Endothelial cell of umbilical vein (primary cell): ENCODE results near the gene GSE1. TPM values are rescaled to one million over a fixed set of nuclear protein-coding genes. Genes with fewer than 3 reads are reported as not detected.

ENCODE experiments used
- BruUV-seq: library from RNA; stranded (reverse); fragments of 400-500 nt; replicated peaks from 2 replicates; lab custom pipeline; 2021; lab: Mats Ljungman, UMichigan
- CTCF ChIA-PET: fragments of 300-600, 350-600 bp; sonication (Branson Sonifier 250); formaldehyde crosslinking; loops from one replicate; lab custom pipeline; 2021; ENCODE audit warnings: antibody characterized with exemption, inconsistent platforms; lab: Charles Lee
- POLR2A ChIA-PET: fragments of 300-600, 350-600 bp; sonication (Branson Sonifier 250); formaldehyde crosslinking; loops from one replicate; lab custom pipeline; 2021; ENCODE audit warnings: antibody characterized with exemption, inconsistent platforms; lab: Charles Lee
- DNase-seq: peaks from one replicate; pipeline ENCODE4 v3.0.0-alpha.2; 2011; ENCODE audit warnings: low read depth, low spot score
- FAIRE-seq: peaks from 2 replicates; lab custom pipeline; 2011; peaks lifted over from hg19 to GRCh38; lab: Jason Lieb, UNC
- H2AFZ ChIP-seq: 2 replicates; pipeline ENCODE4 v1.6.0; 2012; ENCODE audit warnings: low read depth, low read length, control low read depth, inconsistent platforms
- H3K27ac ChIP-seq: 2 replicates; pipeline ENCODE4 v1.5.1; 2011; ENCODE audit warnings: low read depth, mild to moderate bottlenecking, control low read depth, low read length, moderate library complexity; ENCODE audit not compliant: insufficient read depth
- H3K27me3 ChIP-seq, 2 experiments: 2 replicates each; pipeline versions ENCODE4 v1.6.0 to v1.6.1; 2011; ENCODE audit warnings: low read length in 2 of 2, mixed read lengths in 1 of 2; ENCODE audit not compliant: control insufficient read depth in 2 of 2, insufficient read depth in 2 of 2
- H3K36me3 ChIP-seq, 2 experiments: 2 replicates in 1 of 2; 3 replicates in 1 of 2; pipeline ENCODE4 v1.5.1; 2011; ENCODE audit warnings: low read length in 2 of 2, mild to moderate bottlenecking in 1 of 2, moderate library complexity in 1 of 2; ENCODE audit not compliant: control insufficient read depth in 2 of 2, insufficient read depth in 2 of 2; ENCODE audit errors: extremely low read depth in 1 of 2
- H3K4me1 ChIP-seq: 3 replicates; pipeline ENCODE4 v1.5.1; 2011; ENCODE audit warnings: mild to moderate bottlenecking, low read length; ENCODE audit not compliant: control insufficient read depth, insufficient read depth; ENCODE audit errors: extremely low read depth
- H3K4me2 ChIP-seq: 2 replicates; pipeline ENCODE4 v1.6.1; 2011; ENCODE audit warnings: low read length, control low read depth, mixed read lengths; ENCODE audit not compliant: insufficient read depth
- H3K4me3 ChIP-seq, 3 experiments: fragments of 200-600 bp in 1 of 3; sonication (generic), shearing (Covaris generic) in 1 of 3; replicated peaks in 1 of 3; 2 replicates each; pipeline ENCODE4 v1.5.1; 2011 to 2016; ENCODE audit warnings: control low read depth in 3 of 3, low read length in 3 of 3, mild to moderate bottlenecking in 2 of 3, inconsistent platforms in 1 of 3, low read depth in 1 of 3, moderate library complexity in 1 of 3; ENCODE audit not compliant: insufficient read depth in 1 of 3
- H3K79me2 ChIP-seq: 2 replicates; pipeline ENCODE4 v1.6.0; 2012; ENCODE audit warnings: low read length, inconsistent platforms; ENCODE audit not compliant: control insufficient read depth, insufficient read depth
- H3K9ac ChIP-seq: replicated peaks from 2 replicates; pipeline ENCODE3; 2011; ENCODE audit warnings: low read length, control low read depth; ENCODE audit not compliant: insufficient read depth; ENCODE audit errors: extremely low read depth
- H3K9me1 ChIP-seq: replicated peaks from 3 replicates; pipeline ENCODE4 v1.6.0; 2011; ENCODE audit warnings: mild to moderate bottlenecking, low read length; ENCODE audit not compliant: control insufficient read depth, insufficient read depth; ENCODE audit errors: extremely low read depth
- H3K9me3 ChIP-seq: replicated peaks from 2 replicates; pipeline ENCODE4 v1.5.1; 2012; ENCODE audit warnings: low read length, inconsistent platforms; ENCODE audit not compliant: control insufficient read depth, insufficient read depth
- H4K20me1 ChIP-seq: replicated peaks from 2 replicates; pipeline ENCODE3; 2011; ENCODE audit warnings: mild to moderate bottlenecking, low read length; ENCODE audit not compliant: control insufficient read depth, insufficient read depth; ENCODE audit errors: extremely low read depth
- CTCF ChIP-seq, 2 donors: IDR thresholded peaks; 1 replicate in 1 of 2; 2 replicates in 1 of 2; pipeline ENCODE4 v1.5.1; 2011; ENCODE audit warnings: low read length in 2 of 2, mild to moderate bottlenecking in 2 of 2, moderate library complexity in 2 of 2, control low read depth in 1 of 2, inconsistent platforms in 1 of 2, low read depth in 1 of 2; ENCODE audit not compliant: insufficient read depth in 1 of 2; ENCODE audit errors: extremely low read depth in 1 of 2
- EZH2 ChIP-seq: IDR thresholded peaks from 2 replicates; pipeline ENCODE4 v1.6.1; 2012; ENCODE audit warnings: borderline replicate concordance, low read depth, mild to moderate bottlenecking, moderate library complexity, low read length, inconsistent platforms; ENCODE audit not compliant: severe bottlenecking
- FOS ChIP-seq: IDR thresholded peaks from 2 replicates; pipeline ENCODE4 v1.6.1; 2011; ENCODE audit warnings: mild to moderate bottlenecking, low read length, moderate library complexity, borderline replicate concordance; ENCODE audit not compliant: insufficient read depth
- MYC ChIP-seq: IDR thresholded peaks from one replicate; pipeline ENCODE4 v1.6.1; 2011; ENCODE audit warnings: mild to moderate bottlenecking, low read depth, low read length
- POLR2A ChIP-seq: IDR thresholded peaks from 2 replicates; pipeline ENCODE4 v1.6.1; 2012; ENCODE audit warnings: low read depth, mild to moderate bottlenecking, control low read depth, low read length
- dilution Hi-C: fragments of 300-500 bp; cut with MboI; formaldehyde crosslinking; loops from one replicate; pipeline ENCODE4 v1.15.0; 2019; ENCODE audit warnings: low sequenced_read_pairs; ENCODE audit not compliant: extremely low pct_ligation_motif_present
- intact Hi-C: fragments of 100-400 bp; cut with micrococcal nuclease; formaldehyde crosslinking; loops from one replicate; pipeline ENCODE4 v1.10.0; 2022
- polyA plus RNA-seq, 4 experiments: library from polyadenylated mRNA; depleted of rRNA in 3 of 4; stranded (reverse) in 3 of 4; unstranded in 1 of 4; fragments of >200 nt; gene quantifications; 2 replicates each; pipeline versions ENCODE4 v1.2.1 to v1.2.3, GENCODE V29; 2011 to 2012; ENCODE audit warnings: missing spikeins in 1 of 4
- total RNA-seq: library from RNA; stranded (reverse); gene quantifications from 2 replicates; pipeline ENCODE4 v1.2.3, GENCODE V29; 2021

GSE1 gene
- total and polyA plus RNA-seq, 2 donors (not counting 3 experiments of a cell fraction or from before 2014, with no cell fraction given), result 4.2 to 18.3 TPM

GRCh38 chr16:85628265-85628556 is 15.1 kb downstream of the GSE1 start:
- no peaks in the 10 kb centered on the region for H3K4me1 ChIP-seq
- POLR2A ChIA-PET, result no interaction called here
- no peak for FAIRE-seq

More at GRCh38 chr16:85628265-85628556, 15.1 kb downstream of the GSE1 start:
- CTCF ChIA-PET, result interaction anchor here (5.7 kb wide), 1 partner anchor 12 kb away, joined by 32 read pairs; no protein-coding TSS in a partner anchor
- Histone ChIP-seq H3K9ac (no peak overlapping the region), H2AFZ (no peak overlapping the region), H3K9me3 (no peaks in the 10 kb centered on the region), H3K27ac (no peak overlapping the region), H3K4me3 (no peak overlapping the region), H3K36me3 (no peaks in the 10 kb centered on the region), H4K20me1 (no peaks in the 10 kb centered on the region), H3K4me2 (no peak overlapping the region), H3K27me3 (no peaks in the 10 kb centered on the region), H3K9me1 (no peaks in the 10 kb centered on the region), H3K79me2 (no peaks in the 10 kb centered on the region)
- intact Hi-C loops (no loop called here), dilution Hi-C loops (no loop called here)
- no TSS peak for BruUV-seq
- DNase-seq, result no peak
- no peak for TF ChIP-seq FOS
- no peak for TF ChIP-seq EZH2
- TF ChIP-seq MYC, result no peak
- TF ChIP-seq CTCF (IDR thresholded peaks at IDR 0.05; ENCODE audit: extremely low read depth in 1 of 2, insufficient read depth in 1 of 2, low read depth in 1 of 2, low read length in 2 of 2), result no peak
- no peak for TF ChIP-seq POLR2A
